HL-60 (cell line): ENCODE measurements around the gene TMEM151A.

Experiments used
- GABPA ChIP-seq: IDR thresholded peaks from 2 replicates; pipeline ENCODE4 v1.6.1; 2012; ENCODE audit warnings: low read depth
- POLR2AphosphoS5 ChIP-seq: IDR thresholded peaks from 2 replicates; pipeline ENCODE4 v1.6.1; 2012; ENCODE audit warnings: low read depth
- REST ChIP-seq: IDR thresholded peaks from 2 replicates; pipeline ENCODE4 v1.6.1; 2012; ENCODE audit warnings: low read depth; ENCODE audit not compliant: insufficient replicate concordance
- SPI1 ChIP-seq: IDR thresholded peaks from 2 replicates; pipeline ENCODE4 v1.6.1; 2012; ENCODE audit warnings: low read depth, mild to moderate bottlenecking, borderline replicate concordance
- TF ChIP-seq, protein P1 (sequence below): IDR thresholded peaks from one replicate; pipeline ENCODE4 v1.5.1; 2011; ENCODE audit warnings: low read length, control low read depth, inconsistent platforms; ENCODE audit not compliant: insufficient read depth

GRCh38 chr11:66251809-66252208, 39.9 kb upstream of the TMEM151A start:
- TF ChIP-seq POLR2AphosphoS5, result no peak
- TF ChIP-seq, protein P1, sequence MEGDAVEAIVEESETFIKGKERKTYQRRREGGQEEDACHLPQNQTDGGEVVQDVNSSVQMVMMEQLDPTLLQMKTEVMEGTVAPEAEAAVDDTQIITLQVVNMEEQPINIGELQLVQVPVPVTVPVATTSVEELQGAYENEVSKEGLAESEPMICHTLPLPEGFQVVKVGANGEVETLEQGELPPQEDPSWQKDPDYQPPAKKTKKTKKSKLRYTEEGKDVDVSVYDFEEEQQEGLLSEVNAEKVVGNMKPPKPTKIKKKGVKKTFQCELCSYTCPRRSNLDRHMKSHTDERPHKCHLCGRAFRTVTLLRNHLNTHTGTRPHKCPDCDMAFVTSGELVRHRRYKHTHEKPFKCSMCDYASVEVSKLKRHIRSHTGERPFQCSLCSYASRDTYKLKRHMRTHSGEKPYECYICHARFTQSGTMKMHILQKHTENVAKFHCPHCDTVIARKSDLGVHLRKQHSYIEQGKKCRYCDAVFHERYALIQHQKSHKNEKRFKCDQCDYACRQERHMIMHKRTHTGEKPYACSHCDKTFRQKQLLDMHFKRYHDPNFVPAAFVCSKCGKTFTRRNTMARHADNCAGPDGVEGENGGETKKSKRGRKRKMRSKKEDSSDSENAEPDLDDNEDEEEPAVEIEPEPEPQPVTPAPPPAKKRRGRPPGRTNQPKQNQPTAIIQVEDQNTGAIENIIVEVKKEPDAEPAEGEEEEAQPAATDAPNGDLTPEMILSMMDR, result no peak
- TF ChIP-seq GABPA, result no peak
- TF ChIP-seq REST, result no peak
- TF ChIP-seq SPI1, result no peak
